WTC11 (cell line): ENCODE measurements around the gene EDAR. TPM values are rescaled to one million over a fixed set of nuclear protein-coding genes. Genes with fewer than 3 reads are reported as not detected.
A peak's percentile ranks its signal among the peaks of the same experiment; 100 is the strongest.

Experiments used
- ATAC-seq: fragments of 200-7000 bp; cut with Tn5 transposase; 2 replicates; pipeline ENCODE4 v1.10.0; 2021; ENCODE audit warnings: mild to moderate bottlenecking, moderate library complexity
- CTCF ChIA-PET: fragments of 300-600 bp; sonication (Branson Sonifier 250); formaldehyde crosslinking; loops from one replicate; lab custom pipeline; 2021; ENCODE audit warnings: antibody characterized with exemption; lab: Charles Lee
- POLR2A ChIA-PET: fragments of 350-600 bp; sonication (Branson Sonifier 250); formaldehyde crosslinking; loops from one replicate; lab custom pipeline; 2021; ENCODE audit warnings: antibody characterized with exemption; lab: Charles Lee
- DNase-seq: peaks from one replicate; pipeline ENCODE4 v3.0.0; 2021; ENCODE audit warnings: low spot score
- H3K27ac Mint-ChIP-seq: 2 replicates; pipeline ENCODE4 v1.8.0; 2021; ENCODE audit warnings: mixed read lengths
- H3K27me3 Mint-ChIP-seq: 2 replicates; pipeline ENCODE4 v1.8.0; 2021; ENCODE audit warnings: low read depth, mild to moderate bottlenecking, moderate library complexity, mixed read lengths
- H3K36me3 Mint-ChIP-seq: 2 replicates; pipeline ENCODE4 v1.8.0; 2021; ENCODE audit warnings: mixed read lengths
- H3K4me1 Mint-ChIP-seq: 2 replicates; pipeline ENCODE4 v1.8.0; 2022; ENCODE audit warnings: mixed read lengths
- H3K4me3 Mint-ChIP-seq: 2 replicates; pipeline ENCODE4 v1.8.0; 2021; ENCODE audit warnings: mild to moderate bottlenecking, moderate library complexity, mixed read lengths
- H3K9me3 Mint-ChIP-seq: 2 replicates; pipeline ENCODE4 v1.8.0; 2021; ENCODE audit warnings: mixed read lengths
- CREM ChIP-seq: sonication (generic); formaldehyde crosslinking; IDR thresholded peaks from 2 replicates; pipeline ENCODE4 v1.8.1; 2022; ENCODE audit warnings: mild to moderate bottlenecking, missing genetic modification reagents, moderate library complexity
- ETV6 ChIP-seq: sonication (generic); formaldehyde crosslinking; IDR thresholded peaks from 2 replicates; pipeline ENCODE4 v1.8.1; 2022; ENCODE audit warnings: mild to moderate bottlenecking, missing genetic modification reagents
- FOXJ3 ChIP-seq: sonication (generic); formaldehyde crosslinking; IDR thresholded peaks from 2 replicates; pipeline ENCODE4 v1.9.0; 2021; ENCODE audit warnings: missing genetic modification reagents, mild to moderate bottlenecking, borderline replicate concordance
- GABPB1 ChIP-seq: sonication (generic); formaldehyde crosslinking; IDR thresholded peaks from 2 replicates; pipeline ENCODE4 v1.8.1; 2023; ENCODE audit warnings: mild to moderate bottlenecking, missing genetic modification reagents
- GTF2I ChIP-seq: fragments of 250-450 bp; sonication (Bioruptor Pico); conservative IDR thresholded peaks from 2 replicates; pipeline ENCODE4 v1.4.0; 2021; ENCODE audit warnings: mild to moderate bottlenecking
- HMGA2 ChIP-seq: fragments of 250-450 bp; sonication (Bioruptor Pico); IDR thresholded peaks from 2 replicates; pipeline ENCODE4 v1.4.0; 2021; ENCODE audit warnings: mild to moderate bottlenecking, moderate library complexity
- JAZF1 ChIP-seq: fragments of 250-450 bp; sonication (Bioruptor Pico); IDR thresholded peaks from 2 replicates; pipeline ENCODE4 v1.9.0; 2021; ENCODE audit warnings: moderate library complexity, mild to moderate bottlenecking, inconsistent platforms
- NFATC4 ChIP-seq: fragments of 250-450 bp; sonication (Bioruptor Pico); IDR thresholded peaks from 2 replicates; pipeline ENCODE4 v1.9.0; 2021; ENCODE audit warnings: mild to moderate bottlenecking
- SMAD4 ChIP-seq: sonication (generic); formaldehyde crosslinking; IDR thresholded peaks from 2 replicates; pipeline ENCODE4 v1.8.0; 2022; ENCODE audit warnings: mild to moderate bottlenecking, missing genetic modification reagents
- TEAD1 ChIP-seq: sonication (generic); formaldehyde crosslinking; IDR thresholded peaks from 2 replicates; pipeline ENCODE4 v1.8.0; 2022; ENCODE audit warnings: mild to moderate bottlenecking, missing genetic modification reagents
- ZBTB21 ChIP-seq: sonication (generic); formaldehyde crosslinking; IDR thresholded peaks from 2 replicates; pipeline ENCODE4 v1.8.1; 2023; ENCODE audit warnings: mild to moderate bottlenecking, missing genetic modification reagents, borderline replicate concordance
- ZNF263 ChIP-seq: sonication (generic); formaldehyde crosslinking; IDR thresholded peaks from 2 replicates; pipeline ENCODE4 v1.8.1; 2022; ENCODE audit warnings: low read depth, mild to moderate bottlenecking, moderate library complexity, missing genetic modification reagents
- ZNF416 ChIP-seq: fragments of 250-450 bp; sonication (Bioruptor Pico); IDR thresholded peaks from 2 replicates; pipeline ENCODE4 v1.9.0; 2021; ENCODE audit warnings: mild to moderate bottlenecking, inconsistent platforms
- ZNF423 ChIP-seq: fragments of 250-450 bp; sonication (Bioruptor Pico); IDR thresholded peaks from 2 replicates; pipeline ENCODE4 v2.1.2; 2022; ENCODE audit warnings: mild to moderate bottlenecking, moderate library complexity
- total RNA-seq: library from RNA; stranded (reverse); gene quantifications from 3 replicates; pipeline ENCODE4 v1.2.3, GENCODE V29; 2021
- TF ChIP-seq, protein P1 (sequence below): fragments of 250-450 bp; sonication (Bioruptor Pico); conservative IDR thresholded peaks from 2 replicates; pipeline ENCODE4 v1.9.0; 2021; ENCODE audit warnings: mild to moderate bottlenecking
- TF ChIP-seq, protein P2 (sequence below): sonication (generic); formaldehyde crosslinking; conservative IDR thresholded peaks from 2 replicates; pipeline ENCODE4 v1.8.1; 2023; ENCODE audit warnings: mild to moderate bottlenecking, low read depth, missing genetic modification reagents, moderate library complexity
- TF ChIP-seq, protein P3 (sequence below): sonication (generic); formaldehyde crosslinking; IDR thresholded peaks from 2 replicates; pipeline ENCODE4 v1.8.1; 2023; ENCODE audit warnings: mild to moderate bottlenecking, missing genetic modification reagents
- TF ChIP-seq, protein P4 (sequence below): fragments of 200-600 bp; IDR thresholded peaks from 2 replicates; pipeline ENCODE4 v1.8.0; 2022; ENCODE audit warnings: antibody characterized with exemption
- TF ChIP-seq, protein P5 (sequence below): sonication (generic); formaldehyde crosslinking; IDR thresholded peaks from 2 replicates; pipeline ENCODE4 v1.8.1; 2023; ENCODE audit warnings: mild to moderate bottlenecking, missing genetic modification reagents, moderate library complexity
- TF ChIP-seq, protein P6 (sequence below): sonication (generic); formaldehyde crosslinking; IDR thresholded peaks from 2 replicates; pipeline ENCODE4 v1.8.1; 2022; ENCODE audit warnings: missing genetic modification reagents, borderline replicate concordance

EDAR gene
- total RNA-seq, 1 experiment from 2014 or later = not detected

DNA sequence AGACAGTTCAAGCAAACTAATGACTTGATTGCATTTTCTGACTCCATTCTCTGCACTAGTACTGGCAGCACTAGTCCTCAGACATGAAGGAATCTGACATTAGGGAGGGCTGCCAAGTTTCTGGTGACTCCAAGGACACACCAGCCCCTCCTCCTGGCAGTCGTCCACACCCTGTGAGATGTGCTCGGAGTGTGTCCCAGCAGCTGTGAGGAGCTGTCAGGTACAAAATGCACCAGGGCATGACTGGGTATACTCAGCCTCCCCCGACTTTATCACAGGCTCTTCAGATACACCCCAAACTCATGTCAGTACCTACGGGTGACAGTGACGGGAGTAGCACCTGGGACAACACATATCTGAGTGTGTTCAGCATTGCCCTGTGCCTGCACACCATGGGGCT lies 43.1 kb downstream of the EDAR start:
- H3K36me3 Mint-ChIP-seq = peaks cover 24% of the 10 kb centered on the region
- H3K4me1 Mint-ChIP-seq = 0 out of 2 replicates have a peak, but pooled peaks cover 3% of the 10 kb centered on the region
- H3K4me3 Mint-ChIP-seq = no peak overlapping the region
- TF ChIP-seq NFATC4 (CRISPR knock-in tag) = no peak
- H3K27ac Mint-ChIP-seq = no peak overlapping the region
- ChIA-PET POLR2A (no interaction called here), CTCF (interaction anchor here (1.7 kb wide), 1 partner anchor 12 kb away, joined by 8 read pairs; no protein-coding TSS in a partner anchor)
- DNase-seq (no peak), ATAC-seq (no peak)
- peaks cover 30% of the 10 kb centered on the region for H3K9me3 Mint-ChIP-seq
- H3K27me3 Mint-ChIP-seq = peaks cover 5% of the 10 kb centered on the region

DNA sequence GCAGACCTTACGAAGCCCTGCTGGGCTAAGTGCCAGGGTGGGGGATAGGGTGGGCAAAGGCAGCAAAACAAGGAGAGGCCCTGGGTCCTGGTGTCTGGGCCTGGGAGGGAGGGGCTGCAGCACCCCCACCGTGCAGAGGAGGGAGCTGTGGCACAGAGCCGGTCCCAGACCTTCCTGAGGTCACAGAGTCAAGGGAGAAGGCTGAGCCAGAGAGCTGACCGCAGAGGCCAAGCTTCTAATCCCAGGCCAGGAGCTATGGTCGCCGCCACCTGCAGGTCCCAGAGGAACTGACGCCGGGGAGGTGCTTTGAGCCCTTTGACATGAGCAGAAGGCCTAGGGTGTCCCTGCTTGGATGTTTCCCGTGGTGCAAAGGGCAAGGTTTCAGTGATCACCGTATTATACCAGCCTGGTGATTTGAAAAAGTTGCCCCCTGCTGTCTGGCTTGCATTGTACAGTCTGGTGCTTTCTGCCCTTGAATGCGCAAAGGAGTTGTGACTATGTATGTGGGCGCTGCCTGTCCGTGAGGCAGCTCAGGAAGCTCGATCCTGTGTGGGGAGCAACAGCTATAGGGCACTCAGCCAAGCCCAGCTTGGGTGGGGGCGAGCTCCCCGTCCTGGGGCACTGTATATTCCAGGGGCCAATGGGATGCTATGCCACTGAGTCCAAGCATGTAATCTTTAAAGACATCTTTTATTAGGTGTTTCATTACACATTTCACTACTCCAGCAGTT lies 44.3 kb downstream of the EDAR start:
- H3K4me3 Mint-ChIP-seq = no peak overlapping the region
- H3K36me3 Mint-ChIP-seq = peaks cover 24% of the 10 kb centered on the region
- 0 out of 2 replicates have a peak, but pooled peaks cover 3% of the 10 kb centered on the region for H3K4me1 Mint-ChIP-seq
- no peak overlapping the region for H3K27ac Mint-ChIP-seq
- CTCF ChIA-PET = interaction anchor here (0.6 to 1.7 kb wide), 18 partner anchors 10 to 229 kb away, joined by 3 to 13 read pairs (median 4); no protein-coding TSS in a partner anchor
- DNase-seq (peak; percentile 58), ATAC-seq (peak; percentile 97)
- peaks cover 5% of the 10 kb centered on the region for H3K27me3 Mint-ChIP-seq
- TF ChIP-seq GTF2I = no peak
- no peak for TF ChIP-seq CREM (CRISPR knock-in tag)
- 0 out of 2 replicates have a peak, but pooled peaks have one; percentile 14 for TF ChIP-seq TEAD1 (CRISPR knock-in tag)
- no peak for TF ChIP-seq ZNF416 (CRISPR knock-in tag)
- TF ChIP-seq ZNF423 (CRISPR knock-in tag) = no peak
- peaks cover 30% of the 10 kb centered on the region for H3K9me3 Mint-ChIP-seq
- POLR2A ChIA-PET = no interaction called here

DNA sequence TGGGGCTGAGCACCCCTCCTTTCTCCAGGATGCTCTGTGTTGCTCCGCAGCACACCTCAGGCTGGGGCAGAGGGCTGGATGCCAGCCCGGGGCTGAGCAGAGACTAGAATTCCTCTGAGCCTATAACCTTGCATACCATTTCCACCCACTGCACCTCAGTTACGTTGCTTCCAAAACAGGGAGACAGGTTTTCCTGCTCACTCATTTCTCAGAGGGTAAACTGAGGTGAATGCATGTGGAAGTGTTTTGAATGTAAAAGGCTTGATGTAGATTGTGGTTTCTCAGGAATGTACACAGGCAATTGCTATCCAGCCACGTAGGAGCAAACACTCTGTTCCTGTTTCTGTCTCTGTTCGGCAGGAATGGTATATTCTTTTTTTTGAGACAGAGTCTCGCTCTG lies 45.3 kb downstream of the EDAR start:
- no peak for DNase-seq
- Mint-ChIP-seq H3K27me3 (peaks cover 5% of the 10 kb centered on the region), H3K4me3 (no peak overlapping the region), H3K9me3 (peaks cover 30% of the 10 kb centered on the region), H3K4me1 (0 out of 2 replicates have a peak, but pooled peaks cover 3% of the 10 kb centered on the region), H3K27ac (no peak overlapping the region), H3K36me3 (peaks cover 24% of the 10 kb centered on the region)
- CTCF ChIA-PET = interaction anchor here (1.0 kb wide), 1 partner anchor 9 kb away, joined by 3 read pairs; no protein-coding TSS in a partner anchor
- no peak for ATAC-seq
- POLR2A ChIA-PET = no interaction called here
- TF ChIP-seq, protein P1, sequence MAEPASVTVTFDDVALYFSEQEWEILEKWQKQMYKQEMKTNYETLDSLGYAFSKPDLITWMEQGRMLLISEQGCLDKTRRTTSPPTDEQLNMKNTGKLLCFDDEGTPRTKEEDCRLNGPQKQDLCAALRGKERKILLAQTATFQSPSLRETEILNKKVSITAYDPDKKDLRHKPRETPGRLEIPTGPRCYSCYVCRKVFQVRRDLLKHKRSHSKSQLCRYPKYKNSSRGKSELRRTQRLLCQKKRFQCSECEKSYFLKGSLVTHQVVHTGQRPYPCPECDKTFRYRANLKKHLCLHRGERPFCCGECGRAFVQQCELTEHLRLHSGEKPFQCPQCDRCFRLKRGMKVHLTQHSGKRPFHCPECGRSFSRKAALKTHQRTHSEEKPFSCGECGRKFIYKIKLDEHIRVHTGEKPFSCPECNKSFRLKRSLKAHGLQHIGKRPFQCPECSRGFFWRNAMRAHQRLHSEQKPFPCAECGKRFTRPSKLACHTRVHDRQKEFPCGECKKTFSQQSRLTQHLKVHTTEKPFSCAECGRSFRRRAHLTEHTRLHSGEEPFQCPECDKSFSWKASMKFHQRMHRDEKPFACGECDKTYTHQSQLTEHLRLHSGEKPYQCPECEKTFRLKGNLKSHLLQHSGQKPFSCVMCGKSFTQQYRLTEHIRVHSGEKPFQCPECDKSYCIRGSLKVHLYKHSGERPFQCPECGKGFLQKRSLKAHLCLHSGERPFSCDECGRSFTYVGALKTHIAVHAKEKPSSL (CRISPR knock-in tag) = no peak
- TF ChIP-seq, protein P2, sequence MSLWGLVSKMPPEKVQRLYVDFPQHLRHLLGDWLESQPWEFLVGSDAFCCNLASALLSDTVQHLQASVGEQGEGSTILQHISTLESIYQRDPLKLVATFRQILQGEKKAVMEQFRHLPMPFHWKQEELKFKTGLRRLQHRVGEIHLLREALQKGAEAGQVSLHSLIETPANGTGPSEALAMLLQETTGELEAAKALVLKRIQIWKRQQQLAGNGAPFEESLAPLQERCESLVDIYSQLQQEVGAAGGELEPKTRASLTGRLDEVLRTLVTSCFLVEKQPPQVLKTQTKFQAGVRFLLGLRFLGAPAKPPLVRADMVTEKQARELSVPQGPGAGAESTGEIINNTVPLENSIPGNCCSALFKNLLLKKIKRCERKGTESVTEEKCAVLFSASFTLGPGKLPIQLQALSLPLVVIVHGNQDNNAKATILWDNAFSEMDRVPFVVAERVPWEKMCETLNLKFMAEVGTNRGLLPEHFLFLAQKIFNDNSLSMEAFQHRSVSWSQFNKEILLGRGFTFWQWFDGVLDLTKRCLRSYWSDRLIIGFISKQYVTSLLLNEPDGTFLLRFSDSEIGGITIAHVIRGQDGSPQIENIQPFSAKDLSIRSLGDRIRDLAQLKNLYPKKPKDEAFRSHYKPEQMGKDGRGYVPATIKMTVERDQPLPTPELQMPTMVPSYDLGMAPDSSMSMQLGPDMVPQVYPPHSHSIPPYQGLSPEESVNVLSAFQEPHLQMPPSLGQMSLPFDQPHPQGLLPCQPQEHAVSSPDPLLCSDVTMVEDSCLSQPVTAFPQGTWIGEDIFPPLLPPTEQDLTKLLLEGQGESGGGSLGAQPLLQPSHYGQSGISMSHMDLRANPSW = no peak
- TF ChIP-seq ZBTB21 (CRISPR knock-in tag) (no peak), HMGA2 (no peak), ETV6 (CRISPR knock-in tag) (no peak), FOXJ3 (CRISPR knock-in tag) (no peak), ZNF263 (no peak), GABPB1 (CRISPR knock-in tag) (no peak), JAZF1 (CRISPR knock-in tag) (no peak), SMAD4 (CRISPR knock-in tag) (no peak), TEAD1 (CRISPR knock-in tag) (no peak)
- TF ChIP-seq, protein P3, sequence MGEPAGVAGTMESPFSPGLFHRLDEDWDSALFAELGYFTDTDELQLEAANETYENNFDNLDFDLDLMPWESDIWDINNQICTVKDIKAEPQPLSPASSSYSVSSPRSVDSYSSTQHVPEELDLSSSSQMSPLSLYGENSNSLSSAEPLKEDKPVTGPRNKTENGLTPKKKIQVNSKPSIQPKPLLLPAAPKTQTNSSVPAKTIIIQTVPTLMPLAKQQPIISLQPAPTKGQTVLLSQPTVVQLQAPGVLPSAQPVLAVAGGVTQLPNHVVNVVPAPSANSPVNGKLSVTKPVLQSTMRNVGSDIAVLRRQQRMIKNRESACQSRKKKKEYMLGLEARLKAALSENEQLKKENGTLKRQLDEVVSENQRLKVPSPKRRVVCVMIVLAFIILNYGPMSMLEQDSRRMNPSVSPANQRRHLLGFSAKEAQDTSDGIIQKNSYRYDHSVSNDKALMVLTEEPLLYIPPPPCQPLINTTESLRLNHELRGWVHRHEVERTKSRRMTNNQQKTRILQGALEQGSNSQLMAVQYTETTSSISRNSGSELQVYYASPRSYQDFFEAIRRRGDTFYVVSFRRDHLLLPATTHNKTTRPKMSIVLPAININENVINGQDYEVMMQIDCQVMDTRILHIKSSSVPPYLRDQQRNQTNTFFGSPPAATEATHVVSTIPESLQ (CRISPR knock-in tag) = no peak
- TF ChIP-seq, protein P4, sequence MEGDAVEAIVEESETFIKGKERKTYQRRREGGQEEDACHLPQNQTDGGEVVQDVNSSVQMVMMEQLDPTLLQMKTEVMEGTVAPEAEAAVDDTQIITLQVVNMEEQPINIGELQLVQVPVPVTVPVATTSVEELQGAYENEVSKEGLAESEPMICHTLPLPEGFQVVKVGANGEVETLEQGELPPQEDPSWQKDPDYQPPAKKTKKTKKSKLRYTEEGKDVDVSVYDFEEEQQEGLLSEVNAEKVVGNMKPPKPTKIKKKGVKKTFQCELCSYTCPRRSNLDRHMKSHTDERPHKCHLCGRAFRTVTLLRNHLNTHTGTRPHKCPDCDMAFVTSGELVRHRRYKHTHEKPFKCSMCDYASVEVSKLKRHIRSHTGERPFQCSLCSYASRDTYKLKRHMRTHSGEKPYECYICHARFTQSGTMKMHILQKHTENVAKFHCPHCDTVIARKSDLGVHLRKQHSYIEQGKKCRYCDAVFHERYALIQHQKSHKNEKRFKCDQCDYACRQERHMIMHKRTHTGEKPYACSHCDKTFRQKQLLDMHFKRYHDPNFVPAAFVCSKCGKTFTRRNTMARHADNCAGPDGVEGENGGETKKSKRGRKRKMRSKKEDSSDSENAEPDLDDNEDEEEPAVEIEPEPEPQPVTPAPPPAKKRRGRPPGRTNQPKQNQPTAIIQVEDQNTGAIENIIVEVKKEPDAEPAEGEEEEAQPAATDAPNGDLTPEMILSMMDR = no peak
- TF ChIP-seq, protein P5, sequence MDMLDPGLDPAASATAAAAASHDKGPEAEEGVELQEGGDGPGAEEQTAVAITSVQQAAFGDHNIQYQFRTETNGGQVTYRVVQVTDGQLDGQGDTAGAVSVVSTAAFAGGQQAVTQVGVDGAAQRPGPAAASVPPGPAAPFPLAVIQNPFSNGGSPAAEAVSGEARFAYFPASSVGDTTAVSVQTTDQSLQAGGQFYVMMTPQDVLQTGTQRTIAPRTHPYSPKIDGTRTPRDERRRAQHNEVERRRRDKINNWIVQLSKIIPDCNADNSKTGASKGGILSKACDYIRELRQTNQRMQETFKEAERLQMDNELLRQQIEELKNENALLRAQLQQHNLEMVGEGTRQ = no peak
- TF ChIP-seq, protein P6, sequence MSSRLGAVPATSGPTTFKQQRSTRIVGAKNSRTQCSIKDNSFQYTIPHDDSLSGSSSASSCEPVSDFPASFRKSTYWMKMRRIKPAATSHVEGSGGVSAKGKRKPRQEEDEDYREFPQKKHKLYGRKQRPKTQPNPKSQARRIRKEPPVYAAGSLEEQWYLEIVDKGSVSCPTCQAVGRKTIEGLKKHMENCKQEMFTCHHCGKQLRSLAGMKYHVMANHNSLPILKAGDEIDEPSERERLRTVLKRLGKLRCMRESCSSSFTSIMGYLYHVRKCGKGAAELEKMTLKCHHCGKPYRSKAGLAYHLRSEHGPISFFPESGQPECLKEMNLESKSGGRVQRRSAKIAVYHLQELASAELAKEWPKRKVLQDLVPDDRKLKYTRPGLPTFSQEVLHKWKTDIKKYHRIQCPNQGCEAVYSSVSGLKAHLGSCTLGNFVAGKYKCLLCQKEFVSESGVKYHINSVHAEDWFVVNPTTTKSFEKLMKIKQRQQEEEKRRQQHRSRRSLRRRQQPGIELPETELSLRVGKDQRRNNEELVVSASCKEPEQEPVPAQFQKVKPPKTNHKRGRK (CRISPR knock-in tag) = no peak
